ENCODE results near the gene TMC4.

TMC4 gene

DNA sequence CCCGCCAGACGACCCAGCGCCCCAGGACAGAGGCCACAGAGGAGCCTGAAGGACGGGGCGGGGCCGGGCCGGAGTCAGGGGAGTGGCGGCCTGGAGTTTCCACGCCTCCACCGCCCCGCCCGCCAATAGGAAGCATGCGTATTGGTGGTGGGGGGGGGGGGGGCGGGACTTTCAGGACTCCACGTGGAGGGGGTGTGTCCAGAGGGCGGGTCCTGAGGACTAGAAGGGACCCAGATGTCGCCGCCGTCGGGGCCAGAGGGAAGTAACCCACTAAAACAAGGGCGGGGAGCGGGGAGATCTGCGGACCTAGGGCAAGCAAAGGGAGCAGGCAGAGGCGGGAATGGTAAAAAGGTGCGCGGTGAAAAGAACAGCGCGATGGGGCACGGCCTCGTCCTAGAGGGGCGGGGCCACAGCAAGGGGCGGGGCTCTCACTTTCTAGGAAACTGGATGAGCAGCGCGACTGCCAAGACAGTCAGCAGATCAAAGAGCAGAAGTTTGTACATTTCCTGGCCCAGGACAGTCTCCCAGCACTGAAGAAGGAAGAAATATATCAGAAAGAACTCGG is 10.6 kb downstream of the TMC4 start:
- DNase-seq (ENCODE audit: low read depth), result peak; percentile 68
- H3K4me3 ChIP-seq (ENCODE audit: low read depth, low read length), result peak overlapping the region; percentile 39
- TF ChIP-seq, protein P1, sequence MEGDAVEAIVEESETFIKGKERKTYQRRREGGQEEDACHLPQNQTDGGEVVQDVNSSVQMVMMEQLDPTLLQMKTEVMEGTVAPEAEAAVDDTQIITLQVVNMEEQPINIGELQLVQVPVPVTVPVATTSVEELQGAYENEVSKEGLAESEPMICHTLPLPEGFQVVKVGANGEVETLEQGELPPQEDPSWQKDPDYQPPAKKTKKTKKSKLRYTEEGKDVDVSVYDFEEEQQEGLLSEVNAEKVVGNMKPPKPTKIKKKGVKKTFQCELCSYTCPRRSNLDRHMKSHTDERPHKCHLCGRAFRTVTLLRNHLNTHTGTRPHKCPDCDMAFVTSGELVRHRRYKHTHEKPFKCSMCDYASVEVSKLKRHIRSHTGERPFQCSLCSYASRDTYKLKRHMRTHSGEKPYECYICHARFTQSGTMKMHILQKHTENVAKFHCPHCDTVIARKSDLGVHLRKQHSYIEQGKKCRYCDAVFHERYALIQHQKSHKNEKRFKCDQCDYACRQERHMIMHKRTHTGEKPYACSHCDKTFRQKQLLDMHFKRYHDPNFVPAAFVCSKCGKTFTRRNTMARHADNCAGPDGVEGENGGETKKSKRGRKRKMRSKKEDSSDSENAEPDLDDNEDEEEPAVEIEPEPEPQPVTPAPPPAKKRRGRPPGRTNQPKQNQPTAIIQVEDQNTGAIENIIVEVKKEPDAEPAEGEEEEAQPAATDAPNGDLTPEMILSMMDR (IDR thresholded peaks at IDR 0.05; ENCODE audit: control insufficient read depth, extremely low read depth, insufficient read depth), result no peak

DNA sequence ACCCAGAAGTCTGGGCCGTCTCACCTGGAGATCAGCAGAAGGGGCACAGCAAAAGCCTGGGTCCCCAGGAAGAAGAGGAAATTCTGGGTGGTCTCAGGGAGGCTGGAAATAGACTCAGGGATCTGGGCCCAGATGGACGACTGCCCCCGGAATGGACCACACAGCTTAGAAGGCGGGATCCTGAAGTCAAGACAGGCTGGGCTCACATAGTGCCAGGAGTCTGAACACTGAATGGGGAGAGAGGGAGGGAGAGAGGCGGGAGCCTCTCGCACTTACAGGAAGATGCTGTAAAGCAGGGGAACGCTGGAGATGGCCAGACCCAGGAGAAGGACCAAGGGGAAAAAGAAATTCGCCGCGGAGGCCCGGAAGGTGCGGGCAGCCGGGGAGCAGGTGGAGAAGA is 12.1 kb downstream of the TMC4 start:
- no peak for DNase-seq (ENCODE audit: low read depth)
- TF ChIP-seq, protein P1 (IDR thresholded peaks at IDR 0.05; ENCODE audit: control insufficient read depth, extremely low read depth, insufficient read depth), result no peak
- H3K4me3 ChIP-seq (ENCODE audit: low read depth, low read length), result peak overlapping the region; percentile 62

DNA sequence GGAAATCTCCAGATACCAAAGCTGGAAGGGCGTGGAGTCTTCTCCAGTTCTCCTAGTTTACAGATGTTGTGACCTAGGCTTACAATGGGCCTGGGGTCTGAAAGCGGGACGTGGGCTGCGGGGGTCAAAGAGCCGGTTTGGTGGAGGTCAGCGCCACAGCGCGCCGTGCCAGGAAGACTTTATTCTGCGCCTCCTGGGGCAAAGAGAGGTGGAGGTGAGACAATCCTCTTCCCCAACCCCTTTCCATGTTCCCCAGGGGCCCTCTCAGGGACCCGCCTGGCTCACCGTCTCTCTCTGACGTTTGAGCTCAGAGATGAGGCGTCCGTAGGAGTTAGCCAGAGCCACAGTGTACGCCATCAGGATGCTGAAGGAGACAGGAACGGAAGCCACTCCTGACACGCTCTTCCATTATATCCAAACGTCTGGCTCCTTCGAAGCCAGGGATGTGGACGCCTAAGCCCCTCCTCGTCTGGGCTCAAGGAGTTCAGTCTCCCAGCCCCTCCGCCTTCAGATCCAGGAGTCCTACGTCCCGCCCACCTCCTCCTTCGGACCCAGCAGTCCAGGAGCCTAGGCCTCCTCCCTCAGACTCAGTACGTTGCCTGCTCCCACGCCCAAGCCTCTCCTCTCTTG is 12.7 kb downstream of the TMC4 start:
- DNase-seq (ENCODE audit: low read depth), result no peak

DNA sequence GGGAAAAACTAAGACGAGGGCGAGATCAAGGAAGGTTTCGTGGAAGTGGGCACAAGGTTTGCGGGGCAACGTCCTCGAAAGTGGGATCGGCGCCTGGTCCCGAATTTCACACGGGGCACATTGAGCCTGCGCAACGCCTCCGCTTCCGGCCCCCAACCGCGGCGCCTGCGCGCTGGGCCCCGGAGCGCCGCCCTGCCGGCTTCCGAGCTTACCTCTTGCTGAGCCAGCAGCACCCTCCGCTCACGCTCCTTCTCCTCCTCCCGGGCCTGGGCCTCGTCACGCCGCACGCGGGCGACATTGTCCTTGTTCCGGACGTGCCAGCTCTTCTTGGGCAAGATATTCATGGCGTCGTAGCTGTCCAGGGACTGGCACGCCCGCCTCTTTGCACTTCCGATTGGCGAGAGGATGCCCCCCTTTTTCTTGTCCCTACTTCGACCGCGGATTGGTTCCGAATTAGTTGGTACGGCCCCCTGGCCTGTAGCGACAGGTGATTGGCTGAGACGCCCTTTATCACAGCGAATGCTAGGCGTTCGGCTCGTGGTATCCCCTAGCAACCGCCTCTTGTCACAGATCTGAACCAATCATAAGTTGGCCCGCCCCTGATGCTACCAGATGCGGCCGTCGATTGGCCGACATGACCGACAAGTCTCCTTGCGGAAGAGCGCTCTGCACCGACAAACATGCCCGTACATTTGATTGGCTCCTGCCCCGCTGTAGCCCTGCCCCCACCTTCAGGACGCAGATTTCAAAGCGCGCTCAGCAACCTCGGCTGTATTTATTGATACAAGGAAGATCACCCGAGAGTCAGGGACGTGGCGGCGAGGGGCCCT is 13.4 kb downstream of the TMC4 start, which contains the start of gene LENG1:
LENG1 (minus strand) TSS at position 370 of the 830 bp plus-strand sequence; CDS start at position 344, 26 bp downstream.
- H3K4me3 ChIP-seq (ENCODE audit: low read depth, low read length), result peak within 1 kb of the TSS; percentile 62
- DNase-seq (ENCODE audit: low read depth), result peak; percentile 100
- TF ChIP-seq, protein P1 (IDR thresholded peaks at IDR 0.05; ENCODE audit: control insufficient read depth, extremely low read depth, insufficient read depth), result peak; percentile 31

More for the DNA sequence above, 12.7 kb downstream of the TMC4 start:
- peak overlapping the region; percentile 62 for H3K4me3 ChIP-seq (ENCODE audit: low read depth, low read length)
- TF ChIP-seq, protein P1 (IDR thresholded peaks at IDR 0.05; ENCODE audit: control insufficient read depth, extremely low read depth, insufficient read depth), result no peak

DNA sequence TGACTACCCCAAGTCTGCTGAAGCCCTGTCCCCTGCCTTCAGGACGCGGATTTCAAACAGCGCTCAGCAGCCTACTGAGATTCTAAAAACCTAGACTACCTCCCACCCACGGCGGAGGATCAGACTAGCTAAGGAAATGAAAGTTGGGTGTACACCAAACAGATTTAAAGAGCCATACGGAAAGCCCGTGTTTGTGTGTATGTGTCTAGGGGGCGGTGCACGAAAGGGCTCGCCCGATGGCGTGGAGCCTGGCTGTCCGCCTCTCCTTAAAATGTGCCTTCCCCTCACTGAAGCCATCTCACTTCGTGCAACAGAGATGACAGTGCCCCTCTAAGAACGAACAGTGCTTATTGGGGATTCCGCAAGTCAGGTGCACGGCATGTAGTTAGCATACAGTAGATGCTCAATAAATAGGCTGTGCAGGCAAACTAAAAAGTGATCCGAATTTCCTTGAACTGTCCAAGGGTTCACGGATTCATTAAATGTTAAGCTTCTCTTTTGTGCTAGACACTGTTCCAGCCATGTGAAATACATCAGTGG is 14.1 kb downstream of the TMC4 start:
- peak overlapping the region; percentile 62 for H3K4me3 ChIP-seq (ENCODE audit: low read depth, low read length)
- TF ChIP-seq, protein P1 (IDR thresholded peaks at IDR 0.05; ENCODE audit: control insufficient read depth, extremely low read depth, insufficient read depth), result no peak
- no peak for DNase-seq (ENCODE audit: low read depth)

DNA sequence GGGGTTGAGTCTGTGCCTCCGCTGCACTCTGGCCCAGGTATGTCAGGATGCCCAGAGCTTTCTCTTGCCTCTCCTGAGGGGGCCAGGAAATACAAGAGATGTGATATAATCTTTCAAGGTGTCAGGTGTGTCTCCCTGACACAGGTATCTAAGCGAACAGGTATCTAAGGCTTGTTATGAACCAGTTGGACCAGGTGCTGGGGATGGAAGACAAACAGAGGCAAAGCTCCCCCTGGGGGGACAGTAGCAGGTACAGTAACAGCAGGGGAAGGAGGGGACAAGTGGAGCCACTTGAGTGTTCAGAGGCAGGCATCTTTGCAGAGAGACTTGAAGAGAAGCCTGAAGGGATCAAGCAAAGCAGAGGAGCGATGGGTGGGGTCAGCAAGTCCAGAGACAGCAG is 16.0 kb downstream of the TMC4 start:
- TF ChIP-seq, protein P1 (IDR thresholded peaks at IDR 0.05; ENCODE audit: control insufficient read depth, extremely low read depth, insufficient read depth), result no peak
- DNase-seq (ENCODE audit: low read depth), result no peak
- H3K4me3 ChIP-seq (ENCODE audit: low read depth, low read length), result no peak overlapping the region

All from LNCaP clone FGC (cell line).